COLO829 (cell line): ENCODE data around the gene ING4.

Experiments used
- DNase-seq: peaks from one replicate; pipeline ENCODE4 v3.0.0; 2012; ENCODE audit warnings: low spot score

ING4 gene

DNA sequence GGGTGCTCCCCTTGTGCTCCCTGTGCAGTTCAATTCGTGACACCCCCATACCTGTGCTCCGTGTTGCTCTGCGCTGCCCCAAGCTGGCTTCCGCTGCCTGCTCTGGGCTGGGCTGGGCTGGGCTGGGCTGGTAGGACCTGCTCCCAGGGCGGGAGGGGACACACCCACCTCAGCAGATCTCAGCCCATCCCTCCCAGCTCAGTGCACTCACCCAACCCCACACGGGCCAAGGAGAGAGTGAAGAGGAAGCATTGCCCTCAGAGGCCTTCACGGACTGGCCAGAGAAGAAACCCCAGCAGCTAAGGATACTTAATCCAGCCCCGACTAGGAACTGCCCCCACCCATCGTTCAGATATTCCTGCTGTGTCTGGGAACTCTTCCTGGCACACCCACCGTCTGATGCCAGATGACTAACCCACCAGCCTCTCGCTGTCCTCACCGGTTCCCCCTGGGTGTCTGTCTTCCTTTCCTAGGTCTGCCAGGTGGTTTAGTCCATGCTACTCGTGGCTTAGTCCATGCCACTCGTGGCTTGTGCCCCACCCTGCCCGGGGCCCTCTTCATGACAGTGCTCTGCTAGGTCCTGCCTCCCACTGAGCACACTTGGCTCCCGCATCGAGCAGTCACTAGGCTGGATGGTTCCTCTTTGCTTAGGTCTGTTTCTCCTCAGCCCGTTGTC, 26.9 kb downstream of the ING4 start, which contains the start of gene LPAR5:
TSS of gene LPAR5 (minus strand) at position 104 of the 676 bp plus-strand sequence. CDS start 14,711 bp downstream, outside the sequence.
- no peak for DNase-seq

- no peak for DNase-seq
Measured at GRCh38 chr12:6635375-6635855, 27.5 kb downstream of the ING4 start.

DNA sequence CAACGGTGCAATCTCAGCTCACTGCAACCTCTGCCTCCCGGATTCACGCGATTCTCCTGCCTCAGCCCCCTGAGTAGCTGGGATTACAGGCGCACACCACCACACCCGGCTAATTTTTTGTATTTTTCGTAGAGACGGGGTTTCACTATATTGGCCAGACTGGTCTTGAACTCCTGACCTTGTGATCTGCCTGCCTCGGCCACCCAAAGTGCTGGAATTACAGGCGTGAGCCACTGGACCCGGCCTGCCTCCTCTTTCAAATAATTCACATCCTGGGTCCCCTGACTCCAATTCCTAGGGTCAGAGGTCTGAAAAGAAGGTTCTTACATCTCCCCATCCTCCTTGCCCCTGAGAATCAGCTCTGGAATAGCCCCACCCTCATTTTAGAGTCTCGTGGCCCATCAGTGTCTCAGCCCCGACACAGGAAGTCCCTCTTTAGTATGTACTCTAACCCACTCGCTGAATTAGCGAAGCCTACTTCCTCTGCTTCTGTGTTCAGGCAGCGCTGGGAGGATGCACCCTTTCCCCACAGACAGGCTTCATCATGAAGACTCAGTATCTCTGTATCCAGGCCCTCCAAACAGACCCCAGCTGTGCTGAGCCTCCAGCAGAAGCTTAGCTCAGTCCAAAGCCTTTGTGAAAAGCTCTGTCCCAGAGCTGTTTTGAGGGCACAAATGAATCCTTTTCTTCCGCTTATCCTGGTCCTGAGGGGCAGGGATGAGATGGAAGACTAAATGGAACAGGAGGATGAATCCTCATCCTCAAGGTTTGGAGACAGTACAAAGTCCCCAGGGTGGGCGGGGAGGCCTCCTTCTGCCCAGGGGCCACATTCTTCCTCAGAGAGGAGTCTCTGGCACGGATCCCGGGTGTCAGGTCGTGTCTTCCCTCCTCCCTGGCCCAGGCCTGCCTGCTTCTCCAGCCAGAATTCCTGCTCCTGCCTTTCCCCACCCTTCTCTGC, 30.6 kb downstream of the ING4 start:
- no peak for DNase-seq

DNA sequence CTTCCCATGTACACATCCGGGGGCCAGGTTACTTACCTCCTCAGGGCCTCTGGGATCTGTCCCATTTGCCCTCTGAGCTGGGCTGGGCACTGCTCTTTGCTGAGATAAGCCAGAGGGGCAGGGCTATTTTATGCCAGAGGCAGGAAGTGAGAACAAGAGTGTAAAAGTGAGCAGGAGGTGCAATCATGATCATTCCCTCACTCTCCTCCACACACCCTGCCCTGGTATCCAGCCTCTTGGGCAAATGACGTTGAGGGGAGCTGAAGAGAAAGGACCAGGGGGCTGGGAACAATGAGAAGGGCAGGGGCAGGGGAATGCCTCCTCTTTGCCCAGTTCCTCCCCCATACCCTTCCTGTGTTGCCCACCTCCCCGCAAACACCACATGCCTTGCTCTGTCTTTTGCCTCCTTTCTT, 31.4 kb downstream of the ING4 start:
- DNase-seq = no peak

GRCh38 chr12:6630736-6631135, 32.2 kb downstream of the ING4 start:
- DNase-seq = no peak

GRCh38 chr12:6627616-6628015, 35.3 kb downstream of the ING4 start:
- no peak for DNase-seq

DNA sequence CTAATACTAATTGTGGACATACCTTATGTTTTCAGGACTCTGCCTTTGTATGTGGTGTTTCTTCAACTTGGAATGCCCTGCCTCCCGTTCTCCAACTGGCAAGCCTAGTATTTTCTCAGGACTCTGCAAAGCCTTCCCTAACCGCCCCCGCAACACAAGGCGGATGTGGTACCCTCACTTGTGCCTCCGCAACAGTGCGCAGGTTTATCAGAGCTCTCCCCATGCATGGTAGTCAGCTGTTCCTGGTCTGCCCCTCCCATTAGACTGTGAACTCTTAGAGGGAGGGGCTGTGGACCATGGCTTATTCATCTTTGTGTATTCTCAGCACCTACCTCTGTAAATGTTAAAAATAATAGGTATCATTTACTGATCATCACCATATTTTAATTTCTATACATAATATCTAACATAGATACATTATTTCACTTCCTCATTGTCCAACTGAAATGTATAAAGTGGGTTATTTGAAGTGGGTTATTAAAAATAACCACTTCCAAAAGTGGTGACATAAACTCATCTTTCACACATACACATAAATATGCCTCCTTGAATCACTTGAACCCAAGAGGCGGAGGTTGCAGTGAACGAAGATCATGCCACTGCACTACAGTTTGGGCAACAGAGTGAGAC, 36.1 kb downstream of the ING4 start:
- no peak for DNase-seq

DNA sequence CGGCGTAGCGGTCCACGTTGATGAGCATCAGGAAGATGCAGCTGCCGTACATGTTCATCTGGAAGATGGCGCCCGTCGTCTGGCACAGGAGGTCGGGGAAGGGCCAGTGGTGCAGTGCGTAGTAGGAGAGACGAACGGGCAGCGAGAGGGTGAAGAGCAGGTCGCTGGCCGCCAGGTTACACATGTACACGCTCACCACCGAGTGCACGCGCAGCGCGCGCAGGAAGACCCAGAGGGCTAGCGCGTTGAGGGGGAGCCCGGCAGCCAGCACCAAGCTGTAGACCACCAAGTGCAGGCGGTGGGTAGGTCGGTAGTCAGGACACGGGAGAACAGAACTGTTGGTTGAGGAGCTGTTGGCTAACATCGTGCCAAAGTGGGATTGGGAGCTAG, 42.0 kb downstream of the ING4 start:
- DNase-seq = no peak

GRCh38 chr12:6620137-6620884, 42.6 kb downstream of the ING4 start:
- DNase-seq = no peak

DNA sequence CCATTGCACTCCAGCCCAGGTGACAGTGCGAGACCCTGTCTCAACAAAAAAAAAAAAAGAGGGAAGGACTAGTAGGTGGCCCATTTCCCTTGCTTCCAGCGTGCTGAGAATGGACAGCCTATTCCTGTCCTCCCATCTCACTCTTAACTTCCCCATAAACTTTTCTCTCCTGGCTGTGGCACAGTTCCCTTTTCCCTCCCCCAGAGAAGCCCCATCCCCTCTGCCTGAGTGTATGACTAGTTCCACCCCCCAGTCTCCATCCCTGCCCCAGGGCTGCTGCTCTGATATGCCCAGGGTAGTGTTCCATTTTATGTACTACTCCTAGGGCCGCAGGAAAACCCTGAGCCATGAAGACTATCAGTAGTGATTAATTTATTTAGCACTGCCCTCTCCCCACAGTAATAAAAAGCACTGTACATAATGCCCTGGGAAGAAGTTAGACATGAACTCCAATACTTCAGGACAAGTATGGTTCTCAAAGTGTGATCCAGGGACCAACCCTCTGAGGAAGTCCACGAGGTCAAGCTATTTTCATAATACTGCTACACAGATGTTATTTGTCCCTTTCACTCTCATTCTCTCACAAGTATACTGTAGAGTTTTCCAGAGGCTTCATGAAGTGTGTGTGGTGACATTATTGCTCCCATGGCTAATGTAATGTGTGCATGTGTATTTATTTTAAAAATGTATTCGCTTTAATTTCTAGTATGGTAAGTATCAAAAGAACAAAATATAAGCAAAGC, 44.3 kb downstream of the ING4 start:
- DNase-seq = no peak

DNA sequence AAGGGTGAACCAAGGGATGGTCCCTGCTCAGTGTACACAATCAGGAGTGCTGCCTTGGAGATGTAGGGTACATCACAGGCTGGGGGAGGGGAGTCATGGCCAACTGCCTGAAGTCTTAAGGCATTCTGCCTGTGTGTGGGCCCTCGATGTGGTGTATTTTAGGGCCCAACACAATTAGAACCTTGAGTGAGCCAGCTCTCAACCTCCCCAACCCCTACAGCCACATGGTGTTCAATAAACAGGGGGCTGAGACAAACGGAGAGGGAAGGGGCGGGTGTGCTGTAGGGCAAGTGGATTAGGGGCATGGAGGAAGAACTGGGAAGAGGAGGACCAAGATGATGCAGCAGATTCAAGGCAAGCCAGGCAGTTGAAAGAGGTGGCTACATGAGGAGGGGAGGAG, 47.1 kb downstream of the ING4 start:
- no peak for DNase-seq

- no peak for DNase-seq
Measured at GRCh38 chr12:6614513-6615172, 48.3 kb downstream of the ING4 start.

DNA sequence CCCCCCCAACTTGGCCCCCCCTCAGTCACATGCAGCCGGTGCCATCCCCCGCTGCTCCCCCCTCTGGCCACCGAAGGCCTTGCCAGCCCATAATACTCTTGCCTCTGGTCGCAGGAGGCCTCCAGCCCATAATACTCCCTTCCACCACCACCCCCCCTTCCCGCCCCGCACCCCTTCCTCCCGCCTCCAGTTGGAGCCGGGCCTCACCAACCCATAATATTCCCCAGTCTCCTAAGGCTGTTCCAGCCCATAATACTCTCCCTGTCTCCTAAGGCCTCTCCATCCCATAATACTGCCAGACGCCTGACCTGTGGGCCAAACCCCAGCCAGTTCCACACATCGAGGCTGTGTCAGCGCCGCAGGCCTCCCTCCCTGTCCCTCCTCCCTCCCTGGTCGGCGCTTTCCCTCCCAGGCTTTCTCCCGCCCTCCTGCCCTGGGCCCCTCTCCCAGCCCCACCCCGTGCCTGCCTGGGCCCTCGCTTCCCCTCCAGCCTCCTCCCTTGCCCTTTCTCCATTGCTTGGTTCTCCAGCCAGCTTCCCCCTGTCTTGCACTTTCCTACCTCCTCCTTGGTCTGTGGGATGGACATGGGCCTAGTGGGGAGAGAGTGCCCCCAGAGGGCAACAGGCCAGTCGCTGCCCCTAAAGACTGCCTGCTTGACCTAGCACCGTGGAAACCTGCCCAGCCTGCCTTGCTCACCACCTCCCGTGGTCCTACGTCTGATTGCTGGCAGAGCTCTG, 49.0 kb downstream of the ING4 start:
- peak; percentile 96 for DNase-seq

- DNase-seq = peak; percentile 74
Measured at GRCh38 chr12:6613015-6613775, 49.7 kb downstream of the ING4 start.

DNA sequence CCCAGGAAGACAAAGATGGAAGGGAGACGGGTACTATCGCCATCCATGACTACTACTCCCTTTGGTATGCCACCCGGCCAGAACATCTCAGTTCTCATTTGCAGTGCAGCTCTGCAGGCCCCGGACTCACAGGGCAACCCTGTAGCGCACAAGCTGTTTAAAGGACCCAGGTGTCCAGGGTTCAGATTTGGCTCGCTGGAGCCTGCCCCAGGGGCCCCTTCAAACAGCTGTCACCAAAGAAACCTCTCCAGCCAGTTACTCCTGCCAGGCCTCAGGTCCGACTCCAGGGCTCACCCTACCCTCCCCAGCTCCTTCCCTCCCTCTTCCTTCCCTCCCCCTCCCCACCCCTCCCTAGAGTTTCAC, 50.3 kb downstream of the ING4 start:
- no peak for DNase-seq

GRCh38 chr12:6612247-6612646, 50.7 kb downstream of the ING4 start:
- no peak for DNase-seq

- no peak for DNase-seq
Measured at GRCh38 chr12:6608592-6609281, 54.2 kb downstream of the ING4 start.

GRCh38 chr12:6607751-6608591, 54.9 kb downstream of the ING4 start:
- DNase-seq = peak; percentile 84
